ENCODE data around the gene SHF. TPM values are rescaled to one million over a fixed set of nuclear protein-coding genes. Genes with fewer than 3 reads are reported as not detected.
A peak's percentile ranks its signal among the peaks of the same experiment; 100 is the strongest.

SHF gene
- total RNA-seq, 1 experiment from 2014 or later: 14.3 TPM

DNA sequence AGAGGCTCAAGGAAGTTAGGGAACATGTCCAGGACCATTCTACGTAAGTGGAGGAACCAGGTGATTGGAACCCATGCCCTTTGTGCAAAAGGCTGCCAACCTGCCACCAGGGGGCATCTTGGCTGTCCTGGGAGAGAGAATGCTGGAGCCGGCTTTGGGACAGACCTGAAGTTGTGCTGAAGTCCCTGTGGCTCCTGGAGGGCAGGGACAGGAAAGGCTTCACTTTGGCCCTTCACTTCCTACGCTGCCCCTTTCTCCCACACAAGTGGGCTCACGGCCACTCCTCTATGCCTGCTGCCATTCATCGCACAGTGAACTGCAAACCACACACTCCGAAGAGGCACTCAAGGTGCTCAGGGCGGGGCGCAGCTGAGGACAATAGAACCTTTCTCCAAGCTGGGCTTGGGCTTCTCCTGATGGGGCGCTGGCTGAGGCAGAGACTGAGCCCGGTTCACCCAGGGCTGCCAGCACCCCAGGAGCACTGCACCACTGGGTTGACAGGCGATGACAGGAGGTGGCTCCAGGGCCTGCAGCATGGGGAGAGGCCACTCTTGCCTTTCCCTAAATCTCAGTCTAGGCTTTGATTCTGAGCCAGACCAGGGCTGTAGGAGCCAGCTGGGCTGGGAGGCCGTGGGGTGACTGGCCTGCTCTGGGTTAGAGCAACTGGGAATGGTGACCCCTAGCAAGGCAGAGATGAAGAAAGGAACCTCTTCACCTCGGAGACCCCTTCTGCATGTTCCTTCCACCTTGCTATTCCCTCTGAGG, 8.4 kb downstream of the SHF start:
- no peak for DNase-seq (ENCODE audit: low read depth)
- in situ Hi-C loops (cut with HindIII; ENCODE audit: low pct_unique_long_range_greater_than_20kb, low sequenced_read_pairs): no loop called here

DNA sequence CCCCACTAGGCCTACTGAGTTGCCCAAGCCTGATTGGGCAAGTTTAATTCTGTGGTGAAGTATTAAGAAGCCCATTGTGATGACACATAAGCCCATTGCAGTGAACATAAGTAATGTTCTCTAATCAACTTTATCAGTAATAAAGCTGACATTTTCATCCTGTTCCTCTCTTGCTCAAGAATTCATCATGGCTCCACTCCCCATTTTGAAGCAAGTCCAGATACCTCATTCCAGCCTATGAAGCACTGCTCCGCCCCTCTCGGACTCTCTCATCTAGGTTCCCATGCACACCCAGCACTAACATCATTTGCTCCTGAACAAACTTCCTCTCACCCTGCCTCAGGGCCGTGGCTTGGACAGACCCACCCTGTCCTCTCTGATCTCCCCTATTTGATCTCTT, 10.5 kb downstream of the SHF start:
- no peak for DNase-seq (ENCODE audit: low read depth)
- in situ Hi-C loops (cut with HindIII; ENCODE audit: low pct_unique_long_range_greater_than_20kb, low sequenced_read_pairs): no loop called here

DNA sequence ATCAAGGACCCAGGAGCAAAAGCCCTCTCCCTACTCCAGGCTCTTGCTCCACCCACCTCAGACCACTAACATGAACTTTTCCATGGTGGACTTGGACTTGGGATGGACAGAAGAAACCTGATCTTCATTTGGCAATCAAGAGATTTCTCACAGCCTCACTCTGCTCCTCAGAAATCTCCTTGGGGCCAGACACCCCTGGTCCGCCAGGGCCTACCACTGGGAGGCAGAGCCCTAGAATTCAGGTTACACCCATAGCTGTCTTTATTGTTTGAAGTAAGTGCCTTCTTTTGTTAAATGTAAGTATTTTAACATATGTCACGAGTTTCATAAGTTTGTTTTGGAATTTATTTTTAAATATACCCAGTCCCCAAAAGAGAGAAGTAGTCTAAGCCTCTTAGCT, 13.2 kb downstream of the SHF start:
- in situ Hi-C loops (cut with HindIII; ENCODE audit: low pct_unique_long_range_greater_than_20kb, low sequenced_read_pairs): no loop called here
- DNase-seq (ENCODE audit: low read depth): no peak

DNA sequence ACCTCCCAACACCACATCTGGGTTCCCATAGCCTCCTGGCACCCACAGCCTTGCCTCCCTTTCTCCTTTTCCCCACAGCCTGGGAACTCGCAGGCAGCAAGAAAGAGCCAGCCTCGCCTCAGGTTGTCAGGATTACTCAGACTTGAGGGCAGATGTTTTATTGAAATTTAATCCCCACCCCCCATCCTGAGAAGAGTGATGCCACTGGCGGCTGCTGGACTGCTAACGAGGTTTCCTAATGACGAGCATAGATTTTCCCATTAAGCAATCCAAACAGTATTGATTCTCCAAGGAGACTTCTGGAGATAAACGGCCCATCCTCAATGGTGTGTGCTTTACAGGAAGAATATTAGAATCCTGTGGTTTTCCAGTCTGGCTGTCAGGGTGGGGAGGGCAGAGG, 13.7 kb downstream of the SHF start:
- DNase-seq (ENCODE audit: low read depth): no peak
- in situ Hi-C loops (cut with HindIII; ENCODE audit: low pct_unique_long_range_greater_than_20kb, low sequenced_read_pairs): no loop called here

DNA sequence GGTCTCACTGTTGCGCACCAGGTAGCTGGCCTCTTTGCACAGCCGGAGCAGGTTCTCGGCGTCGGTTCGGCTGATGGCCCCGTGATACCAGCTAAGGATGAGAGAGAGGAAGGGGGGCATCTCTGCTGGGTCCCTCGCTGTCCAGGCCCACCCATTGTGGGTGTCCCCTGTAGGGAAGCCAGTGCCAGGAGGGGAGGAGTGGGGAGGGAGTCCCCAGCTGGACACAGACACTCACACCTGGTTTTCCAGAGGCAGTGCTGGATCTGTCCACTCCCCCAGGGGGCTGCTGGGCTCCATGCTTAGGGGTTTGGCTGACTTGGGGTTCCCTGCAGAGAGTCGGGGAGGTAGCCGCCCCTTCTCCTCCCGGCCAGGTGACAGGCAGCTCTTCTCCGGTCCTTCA, 15.9 kb downstream of the SHF start:
- no peak for DNase-seq (ENCODE audit: low read depth)
- in situ Hi-C loops (cut with HindIII; ENCODE audit: low pct_unique_long_range_greater_than_20kb, low sequenced_read_pairs): no loop called here

DNA sequence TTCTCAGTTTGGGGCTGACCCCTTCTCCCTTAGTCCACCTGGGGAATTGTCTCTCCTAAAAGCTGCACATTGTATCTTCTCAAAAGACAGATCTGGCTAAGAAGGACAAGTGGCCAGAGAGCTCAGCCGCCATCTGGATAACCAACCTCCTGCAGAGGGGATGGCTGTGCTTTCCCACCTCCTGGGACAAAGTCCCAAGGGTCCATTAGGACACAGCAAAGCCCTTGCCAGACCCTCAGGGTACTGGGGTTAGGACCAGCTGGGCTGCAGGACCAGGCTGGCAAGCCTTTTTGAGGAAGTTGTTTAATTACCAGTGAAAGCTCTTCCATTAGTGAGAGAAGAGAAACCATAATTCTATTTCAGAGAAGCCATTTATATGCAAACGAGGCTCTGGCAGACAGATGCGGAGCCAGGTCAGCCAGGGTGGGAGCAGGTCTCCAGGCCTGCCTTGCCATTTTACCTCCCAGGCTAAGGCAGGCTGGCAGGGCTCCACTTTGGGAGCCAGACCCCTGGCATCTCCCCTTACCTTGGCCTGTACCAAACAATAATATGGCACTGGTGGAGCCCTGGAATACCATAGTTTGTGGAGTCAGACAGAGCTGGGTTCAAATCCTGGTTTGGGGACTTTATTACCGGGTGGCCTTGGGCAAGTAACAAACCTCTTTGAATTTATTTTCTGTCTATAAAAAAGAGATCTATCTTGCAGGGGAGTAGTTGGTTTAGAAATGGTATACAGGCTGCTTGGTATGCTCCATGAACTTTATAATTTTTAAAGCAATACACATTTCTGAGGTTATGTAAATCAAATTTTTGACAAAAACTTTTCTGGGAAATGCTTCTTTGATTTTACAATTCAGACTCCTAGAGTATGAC, 17.9 kb downstream of the SHF start:
- DNase-seq (ENCODE audit: low read depth): no peak
- in situ Hi-C loops (cut with HindIII; ENCODE audit: low pct_unique_long_range_greater_than_20kb, low sequenced_read_pairs): no loop called here

DNA sequence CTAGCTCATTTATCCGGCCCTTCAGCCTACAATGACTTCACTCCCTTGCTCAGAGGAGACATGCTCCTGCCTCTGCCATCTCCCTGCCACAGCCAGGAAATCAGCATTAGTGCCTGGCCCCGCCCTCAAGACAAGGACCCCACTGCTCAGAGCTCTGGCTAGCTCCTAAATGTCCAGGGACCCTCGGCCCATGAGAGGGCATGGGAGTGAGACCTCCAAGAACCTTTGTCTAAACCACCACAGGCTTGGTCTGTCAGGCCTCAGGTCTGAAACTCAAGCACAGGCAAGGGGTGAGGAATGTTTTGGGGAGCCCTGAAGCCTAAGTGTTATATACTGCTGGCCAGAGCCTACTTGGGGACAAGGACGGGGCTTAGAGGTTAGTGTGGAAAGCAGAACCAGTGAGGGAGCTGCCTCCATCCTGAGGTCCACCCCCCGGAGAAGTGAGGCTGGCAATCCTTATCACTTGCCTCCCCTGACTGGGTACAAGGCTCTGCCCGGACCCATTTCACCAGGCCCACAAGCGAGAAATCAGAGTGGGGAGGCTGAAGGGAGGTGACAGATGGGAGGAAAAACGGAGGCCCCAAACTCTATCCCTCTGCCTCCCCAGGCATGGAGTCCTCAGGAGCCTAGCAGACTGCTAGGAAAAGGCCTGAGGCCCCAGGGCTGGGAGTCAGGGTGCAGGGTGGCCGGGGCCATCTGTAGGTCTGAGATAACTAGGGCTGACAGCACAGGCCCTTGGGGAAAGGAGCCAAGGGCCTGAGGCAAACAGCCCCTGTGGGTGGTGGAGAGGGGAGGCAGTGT, 18.8 kb downstream of the SHF start:
- in situ Hi-C loops (cut with HindIII; ENCODE audit: low pct_unique_long_range_greater_than_20kb, low sequenced_read_pairs): no loop called here
- no peak for DNase-seq (ENCODE audit: low read depth)

DNA sequence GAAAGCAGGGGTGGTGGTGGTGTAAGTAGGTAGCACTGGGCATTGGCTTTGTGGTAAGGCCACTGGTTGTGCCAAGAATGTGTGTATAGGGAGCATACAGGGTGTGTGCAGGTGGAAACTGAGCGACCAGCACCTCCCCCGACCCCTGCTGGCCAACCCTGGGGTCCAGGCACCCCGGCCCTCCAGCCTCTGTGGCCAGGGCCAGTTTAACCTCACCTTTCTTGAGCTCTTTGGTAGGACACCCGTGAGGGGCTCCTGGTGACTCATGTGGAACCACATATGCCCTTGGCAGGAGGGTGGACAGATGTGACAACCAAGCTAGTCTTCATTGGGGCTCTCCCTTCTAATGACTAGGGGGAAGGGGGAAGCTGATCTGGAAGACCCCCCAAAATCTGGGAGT, 19.5 kb downstream of the SHF start:
- DNase-seq (ENCODE audit: low read depth): no peak
- in situ Hi-C loops (cut with HindIII; ENCODE audit: low pct_unique_long_range_greater_than_20kb, low sequenced_read_pairs): no loop called here

DNA sequence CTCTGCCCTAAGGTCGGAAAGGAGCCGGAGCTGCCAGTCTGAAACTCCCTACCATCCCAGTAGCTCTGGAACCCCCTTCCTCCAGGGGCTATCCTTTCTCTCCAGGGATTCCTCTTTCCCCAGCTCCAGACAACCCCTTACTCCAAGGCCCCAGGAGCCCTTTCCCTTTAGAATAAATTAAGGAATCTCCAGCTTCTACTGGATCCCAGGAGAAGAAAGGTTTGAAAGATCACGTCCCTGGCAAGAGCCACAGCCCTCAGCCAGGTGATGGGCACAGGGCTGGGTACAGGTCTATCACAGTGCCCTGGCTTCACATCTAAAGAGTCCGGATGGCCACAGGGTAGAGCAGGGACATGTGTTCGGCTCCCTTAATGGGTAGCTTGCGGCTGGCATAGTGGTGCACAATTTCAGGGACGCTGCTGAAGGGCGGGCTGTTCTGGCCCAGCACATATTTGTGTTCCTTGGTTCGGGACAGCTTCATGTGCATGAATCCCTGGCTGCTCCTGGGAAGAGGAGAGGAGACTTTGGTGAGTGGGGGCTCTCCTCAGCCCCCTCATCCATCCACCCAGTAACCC, 20.0 kb downstream of the SHF start:
- DNase-seq (ENCODE audit: low read depth): no peak
- in situ Hi-C loops (cut with HindIII; ENCODE audit: low pct_unique_long_range_greater_than_20kb, low sequenced_read_pairs): no loop called here

DNA sequence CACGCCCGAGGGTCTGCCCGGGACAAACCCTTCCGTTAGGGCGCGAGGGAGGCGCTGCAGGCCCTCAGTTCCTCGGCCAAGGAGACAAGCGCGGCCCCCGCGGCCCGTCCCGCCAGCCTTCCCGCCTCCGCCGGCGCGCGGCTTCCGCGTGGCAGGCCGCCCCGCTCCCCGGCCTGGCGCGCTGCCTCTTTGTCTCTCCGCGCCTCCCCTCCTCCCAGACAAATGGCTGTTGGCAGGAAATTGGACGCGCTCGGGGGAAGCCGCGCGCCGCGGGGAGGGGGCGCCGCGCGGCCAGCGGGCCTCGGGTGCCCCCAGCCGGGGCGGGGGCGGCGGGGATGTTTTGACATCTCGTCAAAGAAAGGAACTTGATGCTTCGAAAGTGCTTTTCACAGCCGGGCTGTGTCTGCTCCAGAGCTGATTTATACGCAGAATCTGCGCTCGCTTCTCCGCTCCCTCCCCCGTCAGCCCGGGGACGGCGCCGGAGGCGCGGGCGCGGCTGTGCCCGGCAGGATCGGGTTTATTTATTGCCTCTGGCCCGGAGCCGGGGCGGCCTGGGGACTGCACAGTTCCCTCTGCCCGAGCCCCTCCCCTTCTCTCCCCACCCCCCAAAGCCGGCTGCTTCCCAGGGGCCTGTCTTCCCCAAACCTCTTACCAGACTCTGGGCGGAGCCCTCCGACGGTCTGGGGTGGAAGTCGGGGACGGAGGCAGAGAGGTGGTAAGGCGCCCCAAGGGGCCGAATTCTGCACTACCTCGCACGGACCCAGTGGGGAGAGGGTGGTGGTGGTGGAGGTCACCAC, 20.7 kb downstream of the SHF start:
- DNase-seq (ENCODE audit: low read depth): peak; percentile 67
- in situ Hi-C loops (cut with HindIII; ENCODE audit: low pct_unique_long_range_greater_than_20kb, low sequenced_read_pairs): no loop called here

DNA sequence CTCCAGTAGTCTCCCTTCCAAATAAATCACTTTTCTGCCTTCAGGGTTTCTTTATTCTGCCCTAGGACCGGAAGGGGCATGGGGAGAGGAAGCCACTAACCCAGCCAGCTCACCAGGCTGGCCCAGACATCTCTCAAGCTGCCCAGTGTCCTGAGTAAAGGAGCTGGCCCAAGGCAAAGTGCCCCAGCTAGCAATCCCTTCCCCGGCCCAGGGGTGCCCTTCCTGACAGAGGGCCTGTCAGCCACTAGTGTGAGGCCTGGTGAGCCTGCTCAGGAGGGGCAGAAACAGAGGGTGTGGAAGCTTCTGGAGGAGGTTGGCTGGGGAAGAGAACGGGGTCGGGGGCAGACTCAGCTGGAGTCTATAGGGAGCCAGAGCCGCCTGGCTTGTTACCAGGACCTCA, 22.2 kb downstream of the SHF start:
- DNase-seq (ENCODE audit: low read depth): no peak

DNA sequence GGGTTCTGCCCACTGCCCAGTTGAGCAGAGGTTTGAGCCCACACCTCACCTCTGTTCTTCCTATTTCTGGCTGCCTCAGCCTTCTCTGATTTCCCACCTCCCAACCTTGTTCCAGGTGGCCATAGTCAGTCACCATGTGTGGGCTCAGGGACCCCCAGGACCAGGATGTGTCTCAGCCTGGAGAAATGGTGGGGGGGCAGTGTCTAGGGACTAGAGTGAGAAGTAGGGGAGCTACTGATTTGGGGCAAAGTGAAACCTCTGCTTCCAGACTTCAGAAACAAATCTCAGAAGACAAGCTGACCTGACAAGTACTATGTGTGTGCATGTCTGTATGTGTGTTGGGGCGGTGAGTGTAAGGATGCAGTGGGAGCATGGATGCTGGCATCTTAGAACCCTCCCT, 22.9 kb downstream of the SHF start:
- in situ Hi-C loops (cut with HindIII; ENCODE audit: low pct_unique_long_range_greater_than_20kb, low sequenced_read_pairs): no loop called here
- no peak for DNase-seq (ENCODE audit: low read depth)

More for the DNA sequence above, 22.2 kb downstream of the SHF start:
- in situ Hi-C loops (cut with HindIII; ENCODE audit: low pct_unique_long_range_greater_than_20kb, low sequenced_read_pairs): no loop called here

DNA sequence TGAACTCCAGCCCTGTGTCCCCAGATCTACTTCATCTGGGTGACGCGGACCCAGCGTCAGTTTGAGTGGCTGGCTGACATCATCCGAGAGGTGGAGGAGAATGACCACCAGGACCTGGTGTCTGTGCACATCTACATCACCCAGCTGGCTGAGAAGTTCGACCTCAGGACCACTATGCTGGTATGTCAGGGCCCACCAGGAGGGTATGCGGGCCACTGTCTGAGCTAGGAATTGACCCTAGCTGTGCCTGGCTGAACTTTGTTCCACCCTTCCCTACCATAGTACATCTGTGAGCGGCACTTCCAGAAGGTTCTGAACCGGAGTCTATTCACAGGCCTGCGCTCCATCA, 24.3 kb downstream of the SHF start:
- in situ Hi-C loops (cut with HindIII; ENCODE audit: low pct_unique_long_range_greater_than_20kb, low sequenced_read_pairs): no loop called here
- DNase-seq (ENCODE audit: low read depth): no peak

DNA sequence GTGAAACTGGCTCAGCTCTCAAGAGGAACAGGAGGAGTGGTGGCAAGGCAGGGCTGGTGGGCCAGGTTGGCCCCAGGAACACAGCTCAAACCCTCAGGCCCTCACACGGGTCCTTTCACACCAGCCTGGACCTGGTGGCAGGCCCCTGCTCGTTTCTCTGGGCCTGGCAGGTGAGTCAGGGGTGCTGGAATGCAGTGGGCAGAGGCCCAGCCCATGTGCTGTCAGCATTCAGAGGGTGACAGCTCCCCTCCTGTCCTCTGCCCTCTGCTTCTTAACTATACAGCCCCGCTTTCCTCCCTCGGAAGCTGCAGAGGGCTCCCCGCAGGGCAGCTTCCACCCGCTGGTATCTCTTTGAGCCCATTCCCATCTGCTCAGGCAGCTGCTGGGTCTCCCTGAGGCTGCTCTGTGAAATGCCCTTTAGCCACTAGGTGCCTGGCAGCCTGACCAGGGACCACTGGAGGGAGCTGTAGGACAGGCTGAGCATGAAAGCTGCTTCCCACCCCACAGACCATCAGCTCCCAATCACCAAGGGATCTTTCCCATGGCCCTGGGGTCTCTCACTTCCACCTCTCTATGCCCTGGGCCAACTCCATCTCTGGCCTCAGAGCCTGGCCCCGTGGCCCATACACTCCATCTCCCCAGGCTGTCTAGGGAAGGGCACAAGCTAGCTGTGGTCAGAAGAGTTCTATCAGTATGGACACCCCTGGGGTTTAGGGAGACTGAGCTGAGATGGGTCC, 24.8 kb downstream of the SHF start:
- in situ Hi-C loops (cut with HindIII; ENCODE audit: low pct_unique_long_range_greater_than_20kb, low sequenced_read_pairs): no loop called here
- DNase-seq (ENCODE audit: low read depth): peak; percentile 78

DNA sequence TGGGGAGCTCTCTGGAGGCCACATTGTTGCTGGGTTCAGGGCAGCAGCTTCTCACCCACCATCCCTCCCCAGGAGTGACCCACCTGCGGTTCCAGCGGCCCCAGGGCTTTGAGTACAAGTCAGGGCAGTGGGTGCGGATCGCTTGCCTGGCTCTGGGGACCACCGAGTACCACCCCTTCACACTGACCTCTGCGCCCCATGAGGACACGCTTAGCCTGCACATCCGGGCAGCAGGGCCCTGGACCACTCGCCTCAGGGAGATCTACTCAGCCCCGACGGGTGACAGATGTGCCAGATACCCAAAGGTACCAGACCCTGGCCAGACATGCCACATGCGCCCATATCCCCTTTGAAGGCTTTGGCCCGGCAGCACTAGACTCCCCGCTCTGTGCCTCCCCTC, 26.1 kb downstream of the SHF start:
- in situ Hi-C loops (cut with HindIII; ENCODE audit: low pct_unique_long_range_greater_than_20kb, low sequenced_read_pairs): no loop called here
- DNase-seq (ENCODE audit: low read depth): no peak

DNA sequence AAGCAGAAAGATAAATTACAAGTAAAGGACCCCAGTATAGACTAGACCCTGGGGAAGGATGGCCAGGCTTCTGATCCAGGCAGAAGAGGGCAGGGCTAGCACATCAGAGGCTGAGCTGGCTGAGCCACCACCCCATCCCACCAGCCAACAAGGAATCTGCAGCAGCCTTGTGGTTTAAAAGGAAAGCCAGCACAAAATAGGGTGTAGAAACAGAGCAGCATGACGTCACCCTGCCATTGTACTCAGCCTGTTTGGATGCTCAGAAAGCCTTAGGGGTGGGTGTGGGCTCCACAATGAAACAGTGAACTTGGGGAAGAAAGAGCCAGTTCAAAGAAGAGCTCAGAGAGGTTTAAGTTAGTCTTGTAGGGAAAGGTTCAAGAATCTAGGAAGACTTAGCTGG, 29.8 kb downstream of the SHF start:
- no peak for DNase-seq (ENCODE audit: low read depth)
- in situ Hi-C loops (cut with HindIII; ENCODE audit: low pct_unique_long_range_greater_than_20kb, low sequenced_read_pairs): no loop called here

DNA sequence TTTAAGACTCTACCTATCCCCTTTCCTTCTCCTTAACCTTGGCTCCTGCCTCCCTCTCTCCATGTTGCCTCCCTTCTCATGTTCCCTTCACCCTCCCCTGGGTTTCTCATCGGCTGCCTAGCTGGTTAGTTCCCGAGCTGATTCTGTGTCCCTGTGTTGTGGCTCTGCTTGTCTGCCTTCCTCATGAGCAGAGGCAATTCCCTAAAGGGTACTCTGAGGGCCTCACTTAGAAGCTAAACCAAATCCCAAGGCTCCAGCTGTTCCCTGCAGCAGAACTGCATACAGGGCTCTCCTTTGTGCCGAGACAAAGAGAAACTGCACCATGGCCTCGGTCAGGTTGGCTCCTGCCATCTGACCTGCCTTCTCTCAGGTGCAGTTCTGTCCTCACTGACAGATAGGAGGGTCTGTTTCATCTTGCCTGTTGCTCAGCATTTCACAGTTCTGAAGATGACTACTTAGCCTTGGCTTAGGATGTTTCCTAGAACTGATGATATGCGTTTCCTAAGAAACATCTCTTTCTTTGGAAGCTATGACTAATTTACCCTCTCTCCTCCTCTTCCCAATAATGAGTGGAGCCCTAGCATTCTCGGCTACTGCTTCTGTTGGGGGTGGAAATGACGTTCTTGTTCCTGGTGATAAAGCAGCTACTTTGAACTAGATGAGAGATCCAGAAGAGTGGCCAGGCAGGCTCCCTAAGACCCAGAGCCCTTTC, 30.9 kb downstream of the SHF start:
- in situ Hi-C loops (cut with HindIII; ENCODE audit: low pct_unique_long_range_greater_than_20kb, low sequenced_read_pairs): no loop called here
- DNase-seq (ENCODE audit: low read depth): no peak
